ENCODE results near the gene MLYCD.

MLYCD gene

GRCh38 chr16:83895942-83896341 lies 3.0 kb upstream of the MLYCD start:
- no peak for TF ChIP-seq CTCF (IDR thresholded peaks at IDR 0.05; ENCODE audit: low read depth, low read length)
- no peak overlapping the region for H3K4me3 ChIP-seq (ENCODE audit: low read depth, low read length)

GRCh38 chr16:83899272-83899897 lies 470 bp downstream of the MLYCD start:
- TF ChIP-seq CTCF (IDR thresholded peaks at IDR 0.05; ENCODE audit: low read depth, low read length), result no peak
- peak overlapping the region; percentile 70 for H3K4me3 ChIP-seq (ENCODE audit: low read depth, low read length)

GRCh38 chr16:83899978-83900377 lies 1.1 kb downstream of the MLYCD start:
- no peak for TF ChIP-seq CTCF (IDR thresholded peaks at IDR 0.05; ENCODE audit: low read depth, low read length)

GRCh38 chr16:83900571-83900970 lies 1.7 kb downstream of the MLYCD start:
- no peak overlapping the region for H3K4me3 ChIP-seq (ENCODE audit: low read depth, low read length)
- no peak for TF ChIP-seq CTCF (IDR thresholded peaks at IDR 0.05; ENCODE audit: low read depth, low read length)

More at GRCh38 chr16:83899978-83900377, 1.1 kb downstream of the MLYCD start:
- peak overlapping the region; percentile 70 for H3K4me3 ChIP-seq (ENCODE audit: low read depth, low read length)

- no peak overlapping the region for H3K4me3 ChIP-seq (ENCODE audit: low read depth, low read length)
- no peak for TF ChIP-seq CTCF (IDR thresholded peaks at IDR 0.05; ENCODE audit: low read depth, low read length)
Measured at GRCh38 chr16:83901101-83901500, 2.2 kb downstream of the MLYCD start.

GRCh38 chr16:83903751-83904150 lies 4.8 kb downstream of the MLYCD start:
- TF ChIP-seq CTCF (IDR thresholded peaks at IDR 0.05; ENCODE audit: low read depth, low read length), result no peak
- H3K4me3 ChIP-seq (ENCODE audit: low read depth, low read length), result no peak overlapping the region

GRCh38 chr16:83906683-83907082 lies 7.8 kb downstream of the MLYCD start:
- no peak overlapping the region for H3K4me3 ChIP-seq (ENCODE audit: low read depth, low read length)
- TF ChIP-seq CTCF (IDR thresholded peaks at IDR 0.05; ENCODE audit: low read depth, low read length), result no peak
